ENCODE results near the gene SRBD1.

Gene SRBD1

DNA sequence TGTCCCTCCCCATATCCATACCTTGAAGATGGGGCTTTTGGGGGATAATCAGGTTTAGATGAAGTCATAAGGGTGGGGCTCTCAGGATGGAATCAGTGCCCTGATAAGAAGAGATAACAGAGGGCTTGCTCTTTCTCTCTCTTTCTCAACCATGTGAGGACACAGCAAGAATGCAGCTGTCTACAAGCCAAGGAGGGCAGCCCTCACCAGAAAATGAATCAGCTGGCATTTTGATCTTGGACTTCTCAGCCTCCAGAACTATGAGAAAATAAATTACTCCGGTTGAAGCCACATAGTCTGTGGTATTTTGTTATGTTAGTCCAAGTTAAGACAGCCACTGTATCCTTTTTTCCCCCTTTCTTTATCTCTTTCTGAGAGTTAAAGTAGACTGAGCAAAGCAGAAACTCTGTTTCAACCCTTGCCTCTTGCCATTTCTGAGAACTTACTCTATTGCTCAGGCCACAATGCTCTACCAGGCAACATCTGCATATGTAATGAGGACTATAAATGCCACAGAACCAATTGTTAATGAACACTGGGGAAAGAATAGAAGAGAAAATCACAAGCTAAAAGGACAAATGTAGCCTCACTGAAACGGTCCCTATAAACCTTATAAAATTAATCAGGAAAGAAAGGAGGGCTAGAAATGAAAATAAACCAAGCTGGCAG lies 56.9 kb downstream of the SRBD1 start:
- DNase-seq (ENCODE audit: low read depth in 4 of 4, low spot score in 1 of 4) = no peak

- no peak for DNase-seq (ENCODE audit: low read depth in 4 of 4, low spot score in 1 of 4)
Observed at GRCh38 chr2:45551862-45552261, 59.2 kb downstream of the SRBD1 start.

DNA sequence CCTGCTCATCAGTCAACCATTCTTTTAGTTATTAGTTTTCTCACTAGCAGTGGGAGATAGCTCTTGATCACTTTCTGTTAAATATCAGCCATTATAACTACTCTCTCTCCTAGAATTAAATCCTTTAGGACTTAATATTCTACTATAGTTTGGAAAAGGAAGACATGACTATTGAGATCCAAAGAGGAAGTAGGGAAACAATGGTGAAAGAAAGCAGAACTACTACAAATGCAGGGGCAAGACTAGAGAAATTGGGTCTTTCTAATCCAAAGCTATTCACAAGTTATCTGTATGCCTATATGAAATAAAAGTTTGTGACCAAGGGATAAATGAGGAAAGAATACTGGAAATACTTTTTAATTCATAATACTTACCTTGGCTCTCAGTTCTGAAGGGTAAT lies 65.1 kb downstream of the SRBD1 start:
- no peak for DNase-seq (ENCODE audit: low read depth in 4 of 4, low spot score in 1 of 4)

- DNase-seq (ENCODE audit: low read depth in 4 of 4, low spot score in 1 of 4) = no peak
Observed at GRCh38 chr2:45543257-45543656, 67.8 kb downstream of the SRBD1 start.

DNA sequence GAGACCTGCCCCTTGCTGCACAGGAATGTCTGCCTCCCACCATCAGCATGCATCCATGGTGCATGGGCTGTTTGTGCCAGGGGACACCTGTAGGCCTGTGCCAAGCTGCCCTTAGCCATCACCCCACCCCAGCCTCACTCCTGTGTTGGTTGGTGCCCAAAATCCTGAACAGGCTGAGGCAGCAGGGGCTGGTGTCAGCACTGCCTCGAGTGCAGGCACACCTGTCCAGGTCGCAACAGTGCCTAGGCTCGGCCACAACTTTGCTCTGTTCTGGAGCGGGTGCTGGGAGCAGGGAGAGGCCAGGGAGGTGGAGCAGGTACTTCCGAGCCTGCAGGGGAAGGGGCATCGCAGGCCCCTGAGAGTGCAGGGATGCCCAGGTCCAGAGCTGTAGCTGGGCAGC lies 69.1 kb downstream of the SRBD1 start:
- no peak for DNase-seq (ENCODE audit: low read depth in 4 of 4, low spot score in 1 of 4)

DNA sequence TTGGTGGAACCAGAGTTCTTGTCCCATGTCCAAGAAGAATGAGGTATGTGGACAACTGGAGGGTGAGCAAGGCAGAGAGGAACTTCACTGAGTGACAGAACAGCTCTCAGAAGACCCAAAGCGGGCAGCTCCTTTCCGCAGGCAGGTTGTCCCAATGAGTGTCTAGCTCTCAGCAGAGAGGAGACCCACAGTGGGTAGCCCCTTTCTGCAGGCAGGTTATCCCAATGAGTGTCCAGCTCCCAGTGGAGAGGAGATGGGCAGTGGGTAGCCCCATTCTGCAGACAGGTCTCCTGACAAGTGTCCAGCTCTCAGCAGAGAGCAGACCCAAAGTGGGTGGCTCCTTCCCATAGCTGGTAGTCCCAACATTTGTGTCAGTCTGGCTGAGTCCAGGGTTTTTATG lies 69.6 kb downstream of the SRBD1 start:
- no peak for DNase-seq (ENCODE audit: low read depth in 4 of 4, low spot score in 1 of 4)

DNA sequence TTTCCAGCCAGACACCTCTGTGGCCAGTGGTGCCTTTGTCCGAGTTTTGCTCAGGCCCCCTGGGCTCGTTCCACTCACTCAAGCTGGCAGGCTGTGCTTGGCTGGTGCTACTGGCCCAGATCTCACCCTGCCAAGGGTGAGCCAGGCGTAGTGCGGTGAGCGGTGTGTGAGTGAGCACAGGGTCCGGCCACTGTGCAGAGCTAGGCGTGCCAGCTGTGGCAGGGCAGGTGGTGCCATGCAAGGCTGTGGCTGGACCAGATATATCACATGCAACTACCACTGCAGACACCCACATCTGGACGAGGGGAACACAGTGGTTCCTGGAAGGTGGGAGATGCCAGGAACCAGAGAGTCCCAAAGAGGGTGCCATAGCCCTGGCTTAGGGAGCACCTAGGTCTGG lies 70.1 kb downstream of the SRBD1 start:
- DNase-seq (ENCODE audit: low read depth in 4 of 4, low spot score in 1 of 4) = no peak

DNA sequence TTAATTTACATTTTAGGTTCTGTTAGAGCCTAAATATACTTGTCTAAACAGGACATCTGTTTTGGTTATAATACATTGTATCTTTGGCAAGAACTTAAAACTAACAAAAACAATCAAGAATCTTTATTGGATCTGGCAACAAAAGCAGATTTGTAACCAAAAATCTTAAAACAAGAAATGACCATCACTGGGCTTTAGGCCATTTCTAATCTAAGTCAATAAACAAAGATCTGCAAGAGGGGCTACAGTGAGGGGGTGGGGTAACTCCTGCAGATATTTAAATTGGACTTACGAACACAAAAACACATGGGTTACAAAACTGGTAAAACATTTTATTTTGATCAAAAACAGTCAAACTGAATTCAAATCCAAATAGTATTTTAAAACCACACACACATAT lies 77.3 kb downstream of the SRBD1 start:
- DNase-seq (ENCODE audit: low read depth in 4 of 4, low spot score in 1 of 4) = no peak

GRCh38 chr2:45532181-45532580 lies 78.9 kb downstream of the SRBD1 start:
- DNase-seq (ENCODE audit: low read depth in 4 of 4, low spot score in 1 of 4) = no peak

- DNase-seq (ENCODE audit: low read depth in 4 of 4, low spot score in 1 of 4) = no peak
Observed at GRCh38 chr2:45524016-45524415, 87.1 kb downstream of the SRBD1 start.

- no peak for DNase-seq (ENCODE audit: low read depth in 4 of 4, low spot score in 1 of 4)
Observed at GRCh38 chr2:45518546-45518945, 92.5 kb downstream of the SRBD1 start.

- DNase-seq (ENCODE audit: low read depth in 4 of 4, low spot score in 1 of 4) = no peak
Observed at GRCh38 chr2:45510701-45511420, 100.2 kb downstream of the SRBD1 start.

DNA sequence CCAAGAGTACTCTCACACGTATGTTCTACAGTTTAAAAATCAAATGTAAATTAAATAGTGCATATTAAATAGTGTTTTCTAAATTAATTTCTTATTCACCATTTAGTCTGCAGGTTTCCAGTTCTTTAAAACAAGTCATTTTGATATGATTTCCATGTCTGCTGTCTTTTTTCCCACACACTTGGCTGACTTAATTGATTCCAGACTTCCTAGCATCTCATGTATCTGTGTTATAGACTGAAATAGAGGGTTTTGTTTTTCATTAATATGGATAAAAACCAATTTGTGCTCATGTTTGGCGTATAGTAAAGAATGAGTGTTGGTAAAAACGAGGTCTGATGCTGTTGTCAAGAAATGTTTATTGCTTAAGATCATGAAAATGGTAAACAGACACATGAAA lies 104.3 kb downstream of the SRBD1 start:
- no peak for DNase-seq (ENCODE audit: low read depth in 4 of 4, low spot score in 1 of 4)

- DNase-seq (ENCODE audit: low read depth in 4 of 4, low spot score in 1 of 4) = no peak
Observed at GRCh38 chr2:45505138-45505537, 105.9 kb downstream of the SRBD1 start.

GRCh38 chr2:45498661-45499550 lies 112.2 kb downstream of the SRBD1 start:
- no peak for DNase-seq (ENCODE audit: low read depth in 4 of 4, low spot score in 1 of 4)

DNA sequence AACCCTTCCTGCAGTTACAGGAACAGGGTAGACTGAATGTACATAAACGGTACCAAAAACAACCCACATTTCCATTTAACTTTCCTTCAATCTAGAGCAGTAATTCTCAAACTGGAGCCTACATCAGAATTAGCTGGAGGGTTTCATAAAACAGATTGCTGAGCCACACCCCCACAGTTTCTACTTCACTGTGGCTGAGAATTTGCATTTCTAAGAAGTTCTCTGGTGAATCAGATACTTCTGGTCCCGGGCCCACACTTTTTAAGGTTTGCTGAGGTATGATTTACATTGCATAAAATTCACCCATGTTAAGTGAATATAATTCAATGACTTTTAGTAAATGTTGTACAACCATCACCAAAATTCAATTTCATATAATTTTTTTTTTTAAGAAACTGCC lies 113.7 kb downstream of the SRBD1 start:
- peak in 3 of 4 experiments; percentile 5 to 42 (median 18) for DNase-seq (ENCODE audit: low read depth in 4 of 4, low spot score in 1 of 4)

- DNase-seq (ENCODE audit: low read depth in 4 of 4, low spot score in 1 of 4) = no peak
Observed at GRCh38 chr2:45496869-45497268, 114.2 kb downstream of the SRBD1 start.

- DNase-seq (ENCODE audit: low read depth in 4 of 4, low spot score in 1 of 4) = no peak
Observed at GRCh38 chr2:45494978-45495293, 116.1 kb downstream of the SRBD1 start.

- DNase-seq (ENCODE audit: low read depth in 4 of 4, low spot score in 1 of 4) = no peak
Observed at GRCh38 chr2:45494275-45494977, 116.6 kb downstream of the SRBD1 start.

DNA sequence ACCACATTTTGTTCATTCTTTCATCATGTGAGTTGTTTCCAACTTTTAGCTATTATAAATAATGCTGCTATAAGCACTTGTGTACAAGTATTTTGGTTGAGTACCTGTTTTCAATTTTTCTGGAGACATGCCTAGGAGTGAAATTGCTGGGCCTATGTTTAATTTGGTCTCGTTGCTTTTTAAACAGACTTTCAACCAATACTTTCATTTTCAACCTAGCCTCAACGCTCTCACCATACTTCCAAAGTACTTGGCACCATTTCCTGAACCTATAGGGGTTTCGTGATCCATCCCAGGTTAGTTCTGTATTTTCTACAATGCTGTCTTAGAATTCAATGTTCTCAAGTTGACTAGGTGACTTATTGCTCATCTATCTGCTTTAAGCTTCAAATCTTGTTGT lies 126.1 kb downstream of the SRBD1 start:
- DNase-seq (ENCODE audit: low read depth in 4 of 4, low spot score in 1 of 4) = no peak

DNA sequence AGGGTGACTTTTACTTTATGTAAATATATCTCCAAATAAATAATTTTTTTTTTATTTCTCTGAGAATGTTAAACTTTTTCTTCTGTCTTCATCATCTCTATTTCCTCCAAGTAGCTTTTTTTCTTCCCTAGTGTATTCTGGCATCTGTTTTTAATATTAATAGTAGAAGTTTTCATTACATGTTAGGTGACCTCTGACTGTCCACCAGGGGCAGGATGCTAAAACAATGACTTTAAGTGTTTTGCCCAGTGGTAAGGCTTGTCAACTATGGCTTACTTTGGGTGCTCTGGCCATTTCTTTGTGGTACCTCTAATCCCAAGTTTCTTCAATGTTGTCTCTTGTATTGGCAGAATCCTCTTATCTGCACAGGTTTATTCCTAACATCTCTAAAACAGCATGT lies 127.1 kb downstream of the SRBD1 start:
- no peak for DNase-seq (ENCODE audit: low read depth in 4 of 4, low spot score in 1 of 4)

DNA sequence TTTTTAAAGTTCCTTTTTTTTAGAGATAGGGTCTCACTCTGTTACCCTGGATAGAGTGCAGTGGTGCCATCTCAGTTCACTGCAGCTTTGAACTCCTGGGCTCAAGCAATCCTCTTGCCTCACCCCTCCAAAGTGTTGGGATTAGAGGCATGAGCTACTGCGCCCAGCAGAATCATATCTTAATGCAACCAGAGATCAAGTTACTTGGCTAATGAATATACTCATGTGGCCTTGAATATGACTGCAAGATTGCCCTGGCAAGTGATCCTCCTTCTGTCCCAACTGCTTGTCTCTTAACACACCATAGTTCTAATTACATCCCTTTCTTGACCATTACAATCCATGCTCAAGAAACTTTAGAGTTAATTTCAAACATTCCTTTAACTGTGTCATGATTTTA lies 133.5 kb downstream of the SRBD1 start:
- DNase-seq (ENCODE audit: low read depth in 4 of 4, low spot score in 1 of 4) = no peak
